Esophagus squamous epithelium (tissue), 5 donors: ENCODE measurements around the gene AP5S1. TPM values are rescaled to one million over a fixed set of nuclear protein-coding genes. Genes with fewer than 3 reads are reported as not detected.

Experiments used
- DNase-seq: peaks from one replicate; lab custom pipeline; 2025; lab: John Stamatoyannopoulos, UW
- H3K27ac ChIP-seq, 4 donors: fragments of 200-600 bp; sonication (generic); one replicate each; pipeline ENCODE4 v1.5.1; 2016 to 2019; ENCODE audit warnings: mild to moderate bottlenecking in 1 of 4
- H3K27me3 ChIP-seq, 4 donors: fragments of 200-600 bp; sonication (generic); 1 replicate in 3 of 4; 2 replicates in 1 of 4; pipeline versions ENCODE4 v1.5.1 to v1.6.0; 2017 to 2021; ENCODE audit warnings: antibody characterized with exemption in 1 of 4
- H3K36me3 ChIP-seq, 3 donors: fragments of 200-600 bp; sonication (generic); one replicate each; pipeline ENCODE4 v1.5.1; 2016 to 2019
- H3K4me1 ChIP-seq, 3 donors: fragments of 200-600 bp; sonication (generic); one replicate each; pipeline ENCODE4 v1.5.1; 2017 to 2019
- H3K4me3 ChIP-seq, 4 donors: fragments of 200-600 bp; sonication (generic); 1 replicate in 3 of 4; 2 replicates in 1 of 4; pipeline ENCODE4 v1.5.1; 2016 to 2019; ENCODE audit warnings: mild to moderate bottlenecking in 2 of 4, moderate library complexity in 1 of 4
- H3K9me3 ChIP-seq, 3 donors: fragments of 200-600 bp; sonication (generic); one replicate each; pipeline ENCODE4 v1.5.1; 2016 to 2019
- POLR2A ChIP-seq, 4 donors: fragments of 450-650 bp; IDR thresholded peaks; one replicate each; pipeline ENCODE4 v1.6.1; 2017; ENCODE audit warnings: antibody characterized with exemption in 4 of 4, mild to moderate bottlenecking in 4 of 4, moderate library complexity in 3 of 4
- WGBS, 2 donors: methylation state at CpG; one replicate each; pipeline ENCODE4 v1.1.5; 2018; 5-methylcytosine and 5-hydroxymethylcytosine counted together
- intact Hi-C: fragments of 100-400 bp; cut with DNase I; formaldehyde crosslinking; loops from one replicate; pipeline ENCODE4 v1.15.0; 2022
- total RNA-seq, 4 donors: library from RNA; depleted of rRNA; stranded (reverse); fragments of >200 nt; gene quantifications; one replicate each; pipeline ENCODE4 v1.1.0, GENCODE V29; 2016
- TF ChIP-seq, protein P1 (sequence below), 6 experiments: fragments of 450-650 bp in 4 of 6; fragments of 200-600 bp in 2 of 6; sonication (generic) in 2 of 6; IDR thresholded peaks; one replicate each; pipeline ENCODE4 v1.5.1; 2016 to 2019; ENCODE audit warnings: antibody characterized with exemption in 6 of 6, mild to moderate bottlenecking in 4 of 6, moderate library complexity in 4 of 6
- donor health status: DM: yes; HTN: yes; CAD: no.

Gene AP5S1
- total RNA-seq, 4 donors from 2014 or later = 5.8 to 12.8 (median 10.4) TPM

DNA sequence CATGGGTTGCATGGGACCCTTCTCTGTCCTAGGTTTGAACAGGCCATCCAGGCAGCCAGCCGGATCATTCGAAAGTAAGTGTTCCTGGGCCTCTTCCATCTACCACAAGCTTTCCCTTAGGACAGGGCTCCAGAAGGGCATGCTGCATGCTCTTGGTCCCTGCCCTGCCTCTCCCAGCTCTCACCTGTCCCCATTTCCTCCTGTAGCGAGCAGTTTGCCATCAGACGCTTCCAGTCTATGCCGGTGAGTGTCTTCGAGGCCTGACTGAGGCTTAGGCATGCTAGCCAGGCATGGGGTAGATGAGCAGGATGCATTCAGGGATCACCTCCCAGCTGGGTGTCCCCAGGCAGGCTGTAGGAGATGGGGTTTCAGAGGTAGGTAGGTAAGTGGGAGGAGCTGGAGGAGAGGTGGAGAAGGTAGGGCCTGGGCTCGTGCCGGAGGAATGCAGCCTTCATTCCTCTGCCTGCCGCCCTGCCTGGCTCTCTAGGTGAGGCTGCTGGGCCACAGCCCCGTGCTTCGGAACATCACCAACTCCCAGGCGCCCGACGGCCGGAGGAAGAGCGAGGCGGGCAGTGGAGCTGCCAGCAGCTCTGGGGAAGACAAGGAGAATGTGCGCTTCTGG lies 20.0 kb upstream of the AP5S1 start:
- TF ChIP-seq, protein P1, sequence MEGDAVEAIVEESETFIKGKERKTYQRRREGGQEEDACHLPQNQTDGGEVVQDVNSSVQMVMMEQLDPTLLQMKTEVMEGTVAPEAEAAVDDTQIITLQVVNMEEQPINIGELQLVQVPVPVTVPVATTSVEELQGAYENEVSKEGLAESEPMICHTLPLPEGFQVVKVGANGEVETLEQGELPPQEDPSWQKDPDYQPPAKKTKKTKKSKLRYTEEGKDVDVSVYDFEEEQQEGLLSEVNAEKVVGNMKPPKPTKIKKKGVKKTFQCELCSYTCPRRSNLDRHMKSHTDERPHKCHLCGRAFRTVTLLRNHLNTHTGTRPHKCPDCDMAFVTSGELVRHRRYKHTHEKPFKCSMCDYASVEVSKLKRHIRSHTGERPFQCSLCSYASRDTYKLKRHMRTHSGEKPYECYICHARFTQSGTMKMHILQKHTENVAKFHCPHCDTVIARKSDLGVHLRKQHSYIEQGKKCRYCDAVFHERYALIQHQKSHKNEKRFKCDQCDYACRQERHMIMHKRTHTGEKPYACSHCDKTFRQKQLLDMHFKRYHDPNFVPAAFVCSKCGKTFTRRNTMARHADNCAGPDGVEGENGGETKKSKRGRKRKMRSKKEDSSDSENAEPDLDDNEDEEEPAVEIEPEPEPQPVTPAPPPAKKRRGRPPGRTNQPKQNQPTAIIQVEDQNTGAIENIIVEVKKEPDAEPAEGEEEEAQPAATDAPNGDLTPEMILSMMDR (IDR thresholded peaks at IDR 0.05) = no peak
- no peak for TF ChIP-seq POLR2A (IDR thresholded peaks at IDR 0.05)
- peak overlapping the region; percentile 30 to 97 (median 82) for H3K27ac ChIP-seq
- WGBS, 2 donors = 88 to 90% methylated on average over 4 to 12 of the region's 18 CpGs
- peaks cover 47 to 94% (median 57%) of the 10 kb centered on the region in 3 donors for H3K4me1 ChIP-seq
- H3K4me3 ChIP-seq = no peak overlapping the region
- no peaks in the 10 kb centered on the region for H3K9me3 ChIP-seq
- no peaks in the 10 kb centered on the region for H3K27me3 ChIP-seq
- DNase-seq = no peak
- H3K36me3 ChIP-seq = peaks cover 9 to 62% (median 50%) of the 10 kb centered on the region in 3 donors
- intact Hi-C loops = no loop called here

DNA sequence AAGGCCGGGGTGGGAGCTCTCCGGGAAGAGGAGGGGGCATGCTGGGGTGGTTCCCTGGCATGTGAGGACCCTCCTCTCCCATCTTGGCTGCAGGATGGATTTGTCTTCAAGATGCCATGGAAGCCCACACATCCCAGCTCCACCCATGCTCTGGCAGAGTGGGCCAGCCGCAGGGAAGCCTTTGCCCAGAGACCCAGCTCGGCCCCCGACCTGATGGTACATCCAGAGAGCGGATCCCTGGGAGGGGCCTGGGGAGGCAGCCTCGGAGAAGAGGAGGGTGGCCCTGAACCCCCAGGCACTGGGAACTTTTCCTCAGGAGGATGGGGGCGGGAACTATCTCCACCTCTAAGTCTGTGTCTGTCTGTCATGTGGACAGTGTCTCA lies 19.5 kb upstream of the AP5S1 start:
- Histone ChIP-seq H3K27ac (peak overlapping the region in 3 of 4 donors; percentile 11 to 97 (median 97)), H3K27me3 (no peaks in the 10 kb centered on the region), H3K36me3 (peaks cover 9 to 64% (median 50%) of the 10 kb centered on the region in 3 donors), H3K9me3 (no peaks in the 10 kb centered on the region), H3K4me1 (peaks cover 46 to 94% (median 62%) of the 10 kb centered on the region in 3 donors), H3K4me3 (no peak overlapping the region)
- intact Hi-C loops = no loop called here
- DNase-seq = no peak
- WGBS, 2 donors = 100% methylated on average over 1 of the region's 8 CpGs; no CpG with 5 or more reads in 1 of the 2 donors
- TF ChIP-seq POLR2A (IDR thresholded peaks at IDR 0.05) = no peak
- TF ChIP-seq, protein P1 (IDR thresholded peaks at IDR 0.05) = no peak

DNA sequence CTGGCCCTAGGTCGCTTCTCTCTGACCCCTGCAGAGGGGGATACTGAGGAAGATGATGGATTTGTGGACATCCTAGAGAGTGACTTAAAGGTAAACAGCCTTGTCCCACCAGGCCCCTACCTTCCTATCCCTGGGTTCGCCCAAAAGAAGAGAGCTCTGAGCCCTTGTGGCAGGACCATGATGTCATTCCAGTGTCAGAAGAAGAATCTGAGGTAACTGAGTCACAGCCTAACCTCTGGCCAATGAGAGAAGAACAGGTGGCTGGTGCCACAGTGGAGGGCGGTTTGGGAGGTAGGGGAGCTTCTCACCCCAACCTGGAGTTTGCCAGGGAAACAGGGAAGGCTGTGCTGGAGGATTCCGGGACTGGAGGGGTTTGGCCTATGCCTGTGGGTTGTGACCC lies 19.0 kb upstream of the AP5S1 start:
- 82 to 90% methylated on average over 2 of the region's 4 CpGs for WGBS, 2 donors
- Histone ChIP-seq H3K36me3 (peaks cover 9 to 64% (median 50%) of the 10 kb centered on the region in 3 donors), H3K9me3 (no peaks in the 10 kb centered on the region), H3K4me3 (no peak overlapping the region), H3K27me3 (no peaks in the 10 kb centered on the region), H3K4me1 (peaks cover 48 to 94% (median 66%) of the 10 kb centered on the region in 3 donors), H3K27ac (peak overlapping the region in 2 of 4 donors; percentile 11 to 97)
- TF ChIP-seq, protein P1 (IDR thresholded peaks at IDR 0.05) = no peak
- TF ChIP-seq POLR2A (IDR thresholded peaks at IDR 0.05) = no peak
- DNase-seq = no peak
- intact Hi-C loops = no loop called here

DNA sequence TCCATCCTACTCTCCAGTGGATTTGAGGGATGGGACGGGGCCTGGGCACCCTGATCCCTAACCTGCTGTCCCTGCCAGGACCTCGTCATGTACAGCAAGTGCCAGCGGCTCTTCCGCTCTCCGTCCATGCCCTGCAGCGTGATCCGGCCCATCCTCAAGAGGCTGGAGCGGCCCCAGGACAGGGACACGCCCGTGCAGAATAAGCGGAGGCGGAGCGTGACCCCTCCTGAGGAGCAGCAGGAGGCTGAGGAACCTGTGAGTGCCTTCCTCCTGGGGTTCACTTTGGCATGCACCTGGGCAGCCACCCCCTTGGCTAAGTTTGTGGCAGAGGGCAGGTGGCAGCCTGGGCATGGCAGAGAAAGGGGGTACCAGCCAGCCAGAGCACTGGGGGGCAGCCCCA lies 18.5 kb upstream of the AP5S1 start:
- WGBS, 2 donors = 60 to 83% methylated on average over 1 of the region's 13 CpGs
- H3K36me3 ChIP-seq = peaks cover 9 to 64% (median 50%) of the 10 kb centered on the region in 3 donors
- H3K27ac ChIP-seq = peak overlapping the region in 1 of 4 donors; percentile 11
- H3K9me3 ChIP-seq = no peaks in the 10 kb centered on the region
- no peak overlapping the region for H3K4me3 ChIP-seq
- H3K27me3 ChIP-seq = no peaks in the 10 kb centered on the region
- no peak for DNase-seq
- intact Hi-C loops = no loop called here
- no peak for TF ChIP-seq POLR2A (IDR thresholded peaks at IDR 0.05)
- TF ChIP-seq, protein P1 (IDR thresholded peaks at IDR 0.05) = no peak
- peaks cover 46 to 94% (median 65%) of the 10 kb centered on the region in 3 donors for H3K4me1 ChIP-seq

DNA sequence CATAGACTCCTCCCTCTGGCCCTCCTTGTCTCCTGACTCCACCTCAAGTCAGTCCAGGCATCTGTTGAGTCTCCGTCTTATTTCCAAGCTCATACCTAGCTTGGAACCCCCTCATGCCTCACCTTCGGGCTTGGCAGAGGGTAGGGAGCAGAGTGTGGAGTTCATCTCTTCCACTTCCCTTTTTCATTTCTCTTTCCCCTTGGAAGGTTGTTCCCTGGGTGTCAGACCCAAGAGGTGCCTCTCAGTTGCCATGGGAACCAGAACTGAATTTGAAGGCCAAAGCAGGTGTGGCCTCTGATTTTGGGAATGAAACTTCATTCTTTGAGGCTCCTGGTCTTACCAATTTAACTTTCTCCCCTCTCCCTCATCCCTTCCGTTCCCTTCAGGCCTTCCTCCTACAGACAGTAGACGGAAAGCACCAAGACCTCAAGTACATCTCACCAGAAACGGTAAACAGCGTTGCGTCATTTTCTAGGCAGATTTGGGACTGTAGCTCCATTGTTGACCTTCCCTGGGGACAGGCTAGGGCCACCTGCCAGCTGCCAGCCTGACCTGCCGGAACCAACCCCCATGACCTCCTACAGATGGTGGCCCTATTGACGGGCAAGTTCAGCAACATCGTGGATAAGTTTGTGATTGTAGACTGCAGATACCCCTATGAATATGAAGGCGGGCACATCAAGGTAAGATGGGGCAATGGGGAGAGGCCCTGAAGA lies 17.7 kb upstream of the AP5S1 start:
- 90% methylated on average over 7 to 10 of the region's 11 CpGs for WGBS, 2 donors
- Histone ChIP-seq H3K9me3 (no peaks in the 10 kb centered on the region), H3K36me3 (peaks cover 9 to 64% (median 50%) of the 10 kb centered on the region in 3 donors), H3K4me1 (peaks cover 46 to 94% (median 66%) of the 10 kb centered on the region in 3 donors), H3K27ac (peak overlapping the region in 1 of 4 donors; percentile 96), H3K4me3 (no peak overlapping the region), H3K27me3 (no peaks in the 10 kb centered on the region)
- intact Hi-C loops = no loop called here
- no peak for DNase-seq
- TF ChIP-seq, protein P1 (IDR thresholded peaks at IDR 0.05) = no peak
- no peak for TF ChIP-seq POLR2A (IDR thresholded peaks at IDR 0.05)
